Hepatocyte (in vitro differentiated cells): ENCODE results near the gene CACNA1C. TPM values are rescaled to one million over a fixed set of nuclear protein-coding genes. Genes with fewer than 3 reads are reported as not detected.

Experiments
- DNase-seq: peaks from one replicate; pipeline ENCODE4 v3.0.0-alpha.2; 2016; ENCODE audit warnings: low spot score
- H2AFZ ChIP-seq: fragments of 200-600 bp; sonication (generic); 2 replicates; pipeline ENCODE4 v1.6.0; 2016; ENCODE audit warnings: antibody characterized with exemption, mild to moderate bottlenecking
- H3K27ac ChIP-seq: fragments of 200-600 bp; sonication (generic); 2 replicates; pipeline ENCODE4 v1.5.1; 2016; ENCODE audit warnings: mild to moderate bottlenecking
- H3K27me3 ChIP-seq: fragments of 200-600 bp; sonication (generic); 2 replicates; pipeline ENCODE4 v1.6.1; 2016
- H3K36me3 ChIP-seq: fragments of 200-600 bp; sonication (generic); replicated peaks from 2 replicates; pipeline ENCODE4 v1.5.1; 2016; ENCODE audit warnings: low read depth; ENCODE audit not compliant: insufficient read depth
- H3K4me1 ChIP-seq: fragments of 200-600 bp; sonication (generic); 2 replicates; pipeline ENCODE4 v1.5.1; 2016; ENCODE audit warnings: mild to moderate bottlenecking, moderate library complexity; ENCODE audit not compliant: insufficient read depth
- H3K4me2 ChIP-seq: fragments of 200-600 bp; sonication (generic); 2 replicates; pipeline ENCODE4 v1.6.0; 2016
- H3K4me3 ChIP-seq: fragments of 200-600 bp; sonication (generic); 2 replicates; pipeline ENCODE4 v1.5.1; 2016; ENCODE audit warnings: mild to moderate bottlenecking
- H3K79me2 ChIP-seq: fragments of 200-600 bp; sonication (generic); 2 replicates; pipeline ENCODE4 v1.6.0; 2017; ENCODE audit warnings: mild to moderate bottlenecking
- H3K9me2 ChIP-seq: fragments of 200-600 bp; sonication (generic); replicated peaks from 2 replicates; pipeline ENCODE4 v1.6.0; 2017; ENCODE audit warnings: mild to moderate bottlenecking; ENCODE audit not compliant: insufficient read depth
- H3K9me3 ChIP-seq: fragments of 200-600 bp; sonication (generic); 2 replicates; pipeline ENCODE4 v1.5.1; 2016; ENCODE audit warnings: low read depth, mild to moderate bottlenecking
- H4K20me1 ChIP-seq: fragments of 200-600 bp; sonication (generic); 2 replicates; pipeline ENCODE4 v1.6.0; 2016; ENCODE audit warnings: mild to moderate bottlenecking; ENCODE audit not compliant: insufficient read depth, poor library complexity, severe bottlenecking
- EZH2 ChIP-seq: fragments of 200-600 bp; sonication (generic); IDR thresholded peaks from 2 replicates; pipeline ENCODE4 v1.6.1; 2016; ENCODE audit warnings: antibody characterized with exemption, mild to moderate bottlenecking, borderline replicate concordance
- EZH2phosphoT487 ChIP-seq: fragments of 200-600 bp; sonication (generic); IDR thresholded peaks from one replicate; pipeline ENCODE4 v1.6.1; 2018; ENCODE audit warnings: antibody characterized with exemption, mild to moderate bottlenecking, low read depth, moderate library complexity; ENCODE audit not compliant: unreplicated experiment, severe bottlenecking
- WGBS: methylation state at CpG from one replicate; pipeline ENCODE4 v1.1.6; 2016; ENCODE audit warnings: low lambda C conversion rate; ENCODE audit errors: missing lambda C conversion rate; 5-methylcytosine and 5-hydroxymethylcytosine counted together
- polyA plus RNA-seq: library from polyadenylated mRNA; unstranded; fragments of >200 nt; fragmentation: Nextera tagmentation; extraction: Ambion mirVana; gene quantifications from 2 replicates; pipeline ENCODE4 v1.2.1, GENCODE V29; 2016
- total RNA-seq: library from RNA; depleted of rRNA; stranded (reverse); fragments of >200 nt; gene quantifications from 2 replicates; pipeline ENCODE4 v1.2.3, GENCODE V29; 2014
- TF ChIP-seq, protein P1 (sequence below): fragments of 200-600 bp; sonication (generic); IDR thresholded peaks from 2 replicates; pipeline ENCODE4 v1.5.1; 2016; ENCODE audit warnings: antibody characterized with exemption, mild to moderate bottlenecking; ENCODE audit not compliant: poor library complexity

CACNA1C gene
- total and polyA plus RNA-seq, 2 experiments from 2014 or later: 3.2 to 4.0 TPM

DNA sequence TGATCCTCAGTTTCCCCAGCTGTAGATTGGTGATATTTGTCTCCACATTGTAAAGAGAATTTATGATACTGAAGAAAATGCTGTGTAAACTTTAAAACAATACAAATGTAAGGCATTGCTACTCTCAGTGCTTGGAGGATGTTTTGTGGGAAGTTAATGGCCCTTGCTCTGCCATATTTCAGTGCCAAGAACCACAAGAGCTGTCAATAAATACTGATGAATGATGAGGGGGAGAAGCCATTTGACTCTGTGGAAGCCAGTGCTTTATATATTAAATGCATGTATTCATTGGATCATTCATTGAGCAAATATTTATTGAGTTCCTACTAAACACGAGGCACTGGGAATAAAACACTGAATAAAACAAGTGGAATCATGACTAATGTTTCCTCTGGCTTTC lies 30.8 kb downstream of the CACNA1C start:
- no peaks in the 10 kb centered on the region for H3K27me3 ChIP-seq
- no peaks in the 10 kb centered on the region for H4K20me1 ChIP-seq
- no peak overlapping the region for H3K4me3 ChIP-seq
- H3K4me2 ChIP-seq: no peak overlapping the region
- no peaks in the 10 kb centered on the region for H3K4me1 ChIP-seq
- no peak for DNase-seq
- TF ChIP-seq, protein P1, sequence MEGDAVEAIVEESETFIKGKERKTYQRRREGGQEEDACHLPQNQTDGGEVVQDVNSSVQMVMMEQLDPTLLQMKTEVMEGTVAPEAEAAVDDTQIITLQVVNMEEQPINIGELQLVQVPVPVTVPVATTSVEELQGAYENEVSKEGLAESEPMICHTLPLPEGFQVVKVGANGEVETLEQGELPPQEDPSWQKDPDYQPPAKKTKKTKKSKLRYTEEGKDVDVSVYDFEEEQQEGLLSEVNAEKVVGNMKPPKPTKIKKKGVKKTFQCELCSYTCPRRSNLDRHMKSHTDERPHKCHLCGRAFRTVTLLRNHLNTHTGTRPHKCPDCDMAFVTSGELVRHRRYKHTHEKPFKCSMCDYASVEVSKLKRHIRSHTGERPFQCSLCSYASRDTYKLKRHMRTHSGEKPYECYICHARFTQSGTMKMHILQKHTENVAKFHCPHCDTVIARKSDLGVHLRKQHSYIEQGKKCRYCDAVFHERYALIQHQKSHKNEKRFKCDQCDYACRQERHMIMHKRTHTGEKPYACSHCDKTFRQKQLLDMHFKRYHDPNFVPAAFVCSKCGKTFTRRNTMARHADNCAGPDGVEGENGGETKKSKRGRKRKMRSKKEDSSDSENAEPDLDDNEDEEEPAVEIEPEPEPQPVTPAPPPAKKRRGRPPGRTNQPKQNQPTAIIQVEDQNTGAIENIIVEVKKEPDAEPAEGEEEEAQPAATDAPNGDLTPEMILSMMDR: no peak
- no peak for TF ChIP-seq EZH2
- no peak for TF ChIP-seq EZH2phosphoT487
- no peaks in the 10 kb centered on the region for H3K9me3 ChIP-seq
- WGBS: 77% methylated on average over 1 of the region's 1 CpG
- no peak overlapping the region for H2AFZ ChIP-seq
- H3K9me2 ChIP-seq: no peaks in the 10 kb centered on the region
- H3K27ac ChIP-seq: no peak overlapping the region
- no peaks in the 10 kb centered on the region for H3K36me3 ChIP-seq
- H3K79me2 ChIP-seq: no peaks in the 10 kb centered on the region

DNA sequence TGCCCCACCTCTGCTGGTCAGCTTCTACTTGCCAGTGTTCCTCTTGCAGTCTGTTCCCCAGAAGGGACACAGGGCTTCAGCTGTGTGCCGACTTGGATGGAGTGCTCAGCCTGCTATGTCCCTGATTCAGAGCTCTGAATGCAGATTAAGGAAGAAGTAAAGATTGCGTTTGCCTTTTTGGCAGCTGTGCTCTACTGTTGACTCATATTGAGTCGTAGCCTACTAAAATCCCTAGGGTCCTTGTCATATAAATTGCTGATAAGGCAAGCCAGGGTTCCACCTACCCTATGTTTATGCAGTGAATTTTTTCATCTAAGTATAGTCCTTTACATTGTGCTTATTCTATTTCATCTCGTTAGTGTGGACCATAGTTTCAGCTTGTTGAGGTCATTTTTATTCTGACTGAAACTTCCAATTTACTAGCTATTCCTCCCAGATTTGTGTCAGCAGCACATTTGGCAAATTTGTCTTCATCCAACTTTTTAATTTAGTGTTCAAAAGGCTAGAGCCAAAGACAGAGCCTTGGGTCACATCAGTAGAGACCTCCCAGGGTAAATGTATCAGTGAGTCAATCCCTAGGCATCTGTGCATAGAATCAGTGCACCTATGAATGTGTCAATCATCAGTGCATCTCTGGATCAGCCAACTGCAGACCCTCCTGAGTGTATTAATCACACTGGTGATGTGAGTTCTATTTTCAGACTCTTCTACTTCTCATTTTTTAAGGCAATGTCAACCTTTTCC lies 31.9 kb downstream of the CACNA1C start:
- WGBS: 59% methylated on average over 4 of the region's 4 CpGs

DNA sequence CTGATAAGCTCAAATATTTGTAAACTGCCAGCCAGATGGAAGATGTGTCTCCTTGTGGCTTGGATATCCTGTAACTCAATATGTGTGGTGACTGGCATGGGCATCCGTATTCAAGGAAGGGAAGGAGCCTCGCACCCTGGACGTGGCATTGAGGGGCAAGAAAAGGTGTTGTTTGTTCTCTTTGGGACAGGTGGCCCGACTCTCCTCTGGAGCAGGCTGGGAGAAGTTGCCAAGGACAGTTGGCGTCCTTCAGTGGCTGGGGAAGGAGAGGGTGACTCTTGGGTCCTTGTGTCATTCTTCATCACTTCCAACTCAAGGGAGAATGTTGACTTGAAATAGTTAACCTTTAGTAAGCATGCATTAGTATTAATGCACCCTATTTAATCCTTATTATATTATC lies 39.6 kb downstream of the CACNA1C start:
- no peaks in the 10 kb centered on the region for H3K79me2 ChIP-seq

More for the DNA sequence above, 31.9 kb downstream of the CACNA1C start:
- no peaks in the 10 kb centered on the region for H3K9me2 ChIP-seq
- H3K4me1 ChIP-seq: no peaks in the 10 kb centered on the region
- no peak for DNase-seq
- H3K9me3 ChIP-seq: no peaks in the 10 kb centered on the region
- no peaks in the 10 kb centered on the region for H3K27me3 ChIP-seq
- no peak overlapping the region for H3K4me3 ChIP-seq
- no peak overlapping the region for H3K4me2 ChIP-seq
- no peak overlapping the region for H3K27ac ChIP-seq
- H3K79me2 ChIP-seq: no peaks in the 10 kb centered on the region
- H2AFZ ChIP-seq: no peak overlapping the region
- no peaks in the 10 kb centered on the region for H3K36me3 ChIP-seq
- H4K20me1 ChIP-seq: no peaks in the 10 kb centered on the region
- TF ChIP-seq, protein P1: no peak
- TF ChIP-seq EZH2 (no peak), EZH2phosphoT487 (no peak)

More for the DNA sequence above, 39.6 kb downstream of the CACNA1C start:
- H3K4me3 ChIP-seq: no peak overlapping the region
- no peaks in the 10 kb centered on the region for H3K27me3 ChIP-seq
- peaks cover 11% of the 10 kb centered on the region for H3K4me1 ChIP-seq
- no peaks in the 10 kb centered on the region for H3K9me2 ChIP-seq
- H3K4me2 ChIP-seq: no peak overlapping the region
- no peak for DNase-seq
- H3K9me3 ChIP-seq: no peaks in the 10 kb centered on the region
- TF ChIP-seq, protein P1: no peak
- TF ChIP-seq EZH2 (no peak), EZH2phosphoT487 (no peak)
- H3K27ac ChIP-seq: no peak overlapping the region
- 92% methylated on average over 5 of the region's 5 CpGs for WGBS
- no peak overlapping the region for H2AFZ ChIP-seq
- no peaks in the 10 kb centered on the region for H3K36me3 ChIP-seq
- H4K20me1 ChIP-seq: no peaks in the 10 kb centered on the region
